GM04503 (cell line): ENCODE results near the gene FGGY.
A peak's percentile ranks its signal among the peaks of the same experiment; 100 is the strongest.
"Not testable (repeated sequence)": the region's sequence is repeated elsewhere in the genome, so short reads cannot be mapped to it uniquely, and the experiment has no call there.

ENCODE experiments used
- DNase-seq: peaks from one replicate; pipeline ENCODE4 v3.0.0-alpha.2; 2012; ENCODE audit warnings: low read depth

The FGGY gene

GRCh38 chr1:59296358-59297256 lies at the start of gene FGGY:
TSS of gene FGGY (plus strand) at chr1:59297094. CDS start at chr1:59321550, 24,456 bp downstream.
- peak; percentile 94 for DNase-seq

GRCh38 chr1:59248758-59249157 lies 48.1 kb upstream of the FGGY start:
- DNase-seq = no peak

- DNase-seq = no peak
Observed at GRCh38 chr1:59249396-59250137, 47.3 kb upstream of the FGGY start.

- not testable (repeated sequence) for DNase-seq
Observed at GRCh38 chr1:59251061-59251460, 45.8 kb upstream of the FGGY start.

GRCh38 chr1:59256429-59256828 lies 40.5 kb upstream of the FGGY start:
- DNase-seq = not testable (repeated sequence)

GRCh38 chr1:59258412-59259032 lies 38.4 kb upstream of the FGGY start:
- no peak for DNase-seq

- DNase-seq = no peak
Observed at GRCh38 chr1:59261537-59261936, 35.4 kb upstream of the FGGY start.

GRCh38 chr1:59262631-59263030 lies 34.3 kb upstream of the FGGY start:
- DNase-seq = no peak

- no peak for DNase-seq
Observed at GRCh38 chr1:59263111-59263510, 33.8 kb upstream of the FGGY start.

GRCh38 chr1:59265622-59266021 lies 31.3 kb upstream of the FGGY start:
- DNase-seq = no peak

- no peak for DNase-seq
Observed at GRCh38 chr1:59266180-59266926, 30.5 kb upstream of the FGGY start.

GRCh38 chr1:59266927-59267293 lies 30.0 kb upstream of the FGGY start:
- no peak for DNase-seq

GRCh38 chr1:59268406-59268805 lies 28.5 kb upstream of the FGGY start:
- no peak for DNase-seq

GRCh38 chr1:59271561-59272260 lies 25.2 kb upstream of the FGGY start:
- DNase-seq = no peak

- DNase-seq = peak; percentile 44
Observed at GRCh38 chr1:59272507-59272906, 24.4 kb upstream of the FGGY start.

- no peak for DNase-seq
Observed at GRCh38 chr1:59276439-59276851, 20.4 kb upstream of the FGGY start.

- DNase-seq = no peak
Observed at GRCh38 chr1:59278780-59279354, 18.0 kb upstream of the FGGY start.

- no peak for DNase-seq
Observed at GRCh38 chr1:59279645-59280044, 17.2 kb upstream of the FGGY start.

GRCh38 chr1:59282951-59283350 lies 13.9 kb upstream of the FGGY start:
- DNase-seq = no peak

GRCh38 chr1:59285691-59286090 lies 11.2 kb upstream of the FGGY start:
- no peak for DNase-seq

GRCh38 chr1:59288046-59288445 lies 8.8 kb upstream of the FGGY start:
- DNase-seq = no peak
